ENCODE results near the gene M6PR.
"Not testable (repeated sequence)": the region's sequence is repeated elsewhere in the genome, so short reads cannot be mapped to it uniquely, and the experiment has no call there.

M6PR gene

GRCh38 chr12:8911606-8912268 is 37.7 kb downstream of the M6PR start:
- DNase-seq: no peak

GRCh38 chr12:8909752-8910151 is 39.7 kb downstream of the M6PR start:
- no peak for DNase-seq

- DNase-seq: no peak
These were observed 41.9 kb downstream of the M6PR start for GRCh38 chr12:8907513-8907912.

- DNase-seq: no peak
These were observed 42.9 kb downstream of the M6PR start for GRCh38 chr12:8906266-8907180.

- DNase-seq: no peak
These were observed 43.9 kb downstream of the M6PR start for GRCh38 chr12:8905546-8905945.

GRCh38 chr12:8904665-8905064 is 44.8 kb downstream of the M6PR start:
- DNase-seq: no peak

- DNase-seq: no peak
These were observed 45.8 kb downstream of the M6PR start for GRCh38 chr12:8903646-8904045.

GRCh38 chr12:8902703-8903102 is 46.7 kb downstream of the M6PR start:
- not testable (repeated sequence) for DNase-seq

GRCh38 chr12:8899830-8900229 is 49.6 kb downstream of the M6PR start:
- DNase-seq: no peak

GRCh38 chr12:8897081-8897480 is 52.4 kb downstream of the M6PR start:
- DNase-seq: no peak

GRCh38 chr12:8894986-8895385 is 54.5 kb downstream of the M6PR start:
- no peak for DNase-seq

- DNase-seq: peak; percentile 32
These were observed 55.1 kb downstream of the M6PR start for GRCh38 chr12:8894378-8894777.

GRCh38 chr12:8891976-8892375 is 57.5 kb downstream of the M6PR start:
- no peak for DNase-seq

All from fibroblast of skin of scalp (primary cell).